Activated CD4-positive, CD25-positive, alpha-beta regulatory T cell treated with anti-CD3 and anti-CD28 coated beads, Interleukin-2, amount 50 U/mL, for 24 hours (primary cell): Measurements from ENCODE around the gene ADAM19.
"Not testable (repeated sequence)": the region's sequence is repeated elsewhere in the genome, so short reads cannot be mapped to it uniquely, and the experiment has no call there.

Experiments
- ATAC-seq, 2 donors: fragments of 150-1000 bp; cut with Tn5 transposase; one replicate each; pipeline ENCODE4 v1.10.0; 2021; ENCODE audit warnings: mild to moderate bottlenecking in 1 of 2, moderate library complexity in 1 of 2

Gene ADAM19

GRCh38 chr5:157459715-157460599, 115.6 kb downstream of the ADAM19 start, which contains the start of gene NIPAL4:
NIPAL4 (plus strand) TSS chr5:157460213; CDS start chr5:157460321, 108 bp downstream.
- ATAC-seq = peak; percentile 19 to 22

- ATAC-seq = no peak
Measured at GRCh38 chr5:157458835-157459234, 116.7 kb downstream of the ADAM19 start.

- no peak for ATAC-seq
Measured at GRCh38 chr5:157457391-157457790, 118.2 kb downstream of the ADAM19 start.

GRCh38 chr5:157456301-157456700, 119.3 kb downstream of the ADAM19 start:
- ATAC-seq = no peak

DNA sequence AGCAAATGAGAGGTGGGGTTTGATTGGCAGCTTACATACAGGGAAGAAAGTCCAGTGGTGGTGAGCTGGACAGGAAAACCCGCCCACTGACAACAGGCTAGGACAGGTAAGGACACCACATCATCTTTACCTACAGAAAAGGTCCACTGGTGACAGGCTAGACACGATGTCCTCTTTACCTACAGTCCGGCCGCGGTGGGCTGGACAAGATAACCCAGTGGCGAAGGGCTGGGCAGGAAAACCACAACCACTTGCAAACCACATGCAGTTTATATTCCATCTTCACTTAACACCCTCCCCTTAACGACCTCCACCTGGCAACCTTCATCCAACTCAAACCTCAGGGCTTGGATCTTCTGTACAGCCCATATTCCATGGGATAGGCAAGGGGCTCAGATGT, 120.5 kb downstream of the ADAM19 start:
- ATAC-seq = no peak

DNA sequence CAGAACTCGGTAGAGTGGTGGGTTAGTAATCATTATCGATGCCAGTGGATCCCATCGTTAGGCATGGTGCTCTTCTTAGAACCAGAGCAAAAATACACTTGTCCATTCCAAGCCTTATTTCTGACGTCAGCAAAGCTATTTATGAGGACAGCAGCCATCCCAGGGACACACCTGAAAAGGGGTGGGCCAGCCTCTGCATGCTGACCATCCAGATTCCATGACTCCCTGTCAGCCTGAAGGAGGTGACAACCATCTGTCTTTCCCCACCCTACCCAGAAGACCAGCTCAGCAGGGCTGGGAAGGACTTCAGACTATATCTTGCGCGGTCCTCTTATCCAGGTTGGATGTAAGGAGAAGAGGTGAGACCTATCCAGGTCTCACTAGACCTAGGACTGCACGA, 121.3 kb downstream of the ADAM19 start:
- ATAC-seq = no peak

- no peak for ATAC-seq
Measured at GRCh38 chr5:157451806-157452205, 123.8 kb downstream of the ADAM19 start.

DNA sequence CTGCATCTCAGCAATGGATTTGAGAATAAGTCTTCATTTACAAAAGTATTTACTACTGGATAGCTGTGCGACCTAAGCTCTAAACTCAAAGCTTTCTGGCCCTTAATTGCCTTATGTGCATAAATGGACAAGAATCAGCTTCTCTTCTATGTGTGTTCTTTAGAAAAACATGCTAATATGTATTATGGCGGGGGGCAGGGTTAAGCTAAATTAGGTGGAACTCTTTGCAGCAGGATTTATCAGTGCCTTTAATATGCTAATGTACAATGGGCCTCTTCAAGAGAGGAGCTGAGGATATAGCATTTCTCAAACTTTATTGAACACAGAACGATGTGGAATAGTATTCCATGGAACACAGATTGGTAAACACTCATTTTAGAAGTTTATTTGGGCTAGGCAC, 125.6 kb downstream of the ADAM19 start:
- no peak for ATAC-seq

GRCh38 chr5:157449011-157449723, 126.4 kb downstream of the ADAM19 start:
- ATAC-seq = no peak

DNA sequence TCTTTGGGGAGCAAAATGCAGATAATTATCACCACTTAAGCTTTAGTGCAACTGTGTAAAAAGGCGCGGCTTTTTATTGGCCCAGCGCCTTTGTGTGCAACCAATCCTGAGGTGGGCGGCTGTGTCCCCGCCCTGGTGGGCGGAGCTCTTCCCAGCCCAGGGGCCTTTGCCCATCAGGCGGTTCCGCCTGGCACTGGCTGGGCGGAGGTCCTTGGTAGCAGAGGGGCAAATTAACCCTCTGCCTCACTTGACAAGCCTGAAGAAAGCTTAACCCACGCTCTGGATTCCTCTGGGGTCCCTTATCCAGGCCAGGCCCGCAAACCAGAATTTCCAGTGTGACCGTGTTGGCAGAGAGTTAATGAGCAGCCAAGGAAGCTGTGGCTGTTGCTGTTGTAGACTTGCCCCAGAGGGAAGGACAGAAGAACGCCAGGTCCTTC, 128.4 kb downstream of the ADAM19 start:
- no peak for ATAC-seq

GRCh38 chr5:157446412-157446935, 129.1 kb downstream of the ADAM19 start:
- no peak for ATAC-seq

- no peak for ATAC-seq
Measured at GRCh38 chr5:157445745-157446411, 129.7 kb downstream of the ADAM19 start.

- no peak for ATAC-seq
Measured at GRCh38 chr5:157444224-157444623, 131.4 kb downstream of the ADAM19 start.

DNA sequence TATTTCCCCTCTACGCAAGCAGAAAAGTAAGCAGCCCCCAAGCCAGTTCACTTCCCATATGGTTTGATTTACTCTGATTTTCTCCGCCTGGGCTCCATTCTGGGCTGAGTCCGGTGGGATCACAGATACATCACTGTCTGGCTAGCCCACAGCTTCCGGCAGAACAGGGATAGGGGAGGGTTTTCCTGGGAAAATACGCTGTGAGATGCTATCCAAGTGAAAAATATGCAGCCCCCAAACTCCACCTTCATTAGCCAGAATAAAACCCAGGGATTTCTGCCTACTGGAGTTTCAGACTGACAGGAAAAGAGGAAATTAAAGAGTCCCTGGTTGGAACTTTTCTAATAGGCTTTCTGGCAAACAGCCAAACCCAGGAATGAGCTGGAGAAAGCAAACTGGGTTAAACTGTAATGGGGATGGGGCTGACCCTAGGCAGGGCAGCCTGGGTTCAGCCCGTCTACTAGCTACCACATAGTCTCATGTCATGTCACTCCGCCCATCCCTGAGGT, 132.5 kb downstream of the ADAM19 start:
- ATAC-seq = no peak

DNA sequence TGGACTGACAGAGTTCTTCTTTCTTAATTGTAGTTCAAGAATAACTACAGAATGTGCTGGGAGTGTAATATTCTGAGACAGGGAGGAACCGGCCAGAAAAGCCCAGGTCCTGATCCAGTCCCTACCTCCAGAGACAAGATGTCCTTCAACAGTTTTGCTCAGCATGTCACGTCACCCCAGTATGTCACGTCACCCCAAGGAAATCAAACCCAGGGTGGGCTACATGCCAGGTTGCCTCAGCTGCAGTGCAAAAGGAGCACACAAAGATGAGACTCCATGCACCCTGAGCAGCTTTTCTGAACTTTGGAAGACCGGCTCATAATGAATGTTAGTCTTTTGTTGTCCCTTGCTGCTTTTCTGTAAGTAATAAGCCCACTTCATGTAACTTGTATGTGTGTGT, 141.5 kb downstream of the ADAM19 start:
- no peak for ATAC-seq

GRCh38 chr5:157431544-157432200, 143.9 kb downstream of the ADAM19 start:
- ATAC-seq = peak; percentile 80 to 83

- not testable (repeated sequence) for ATAC-seq
Measured at GRCh38 chr5:157429920-157430319, 145.7 kb downstream of the ADAM19 start.
